ENCODE data around the gene HID1.
A peak's percentile ranks its signal among the peaks of the same experiment; 100 is the strongest.

Gene HID1, protein sequence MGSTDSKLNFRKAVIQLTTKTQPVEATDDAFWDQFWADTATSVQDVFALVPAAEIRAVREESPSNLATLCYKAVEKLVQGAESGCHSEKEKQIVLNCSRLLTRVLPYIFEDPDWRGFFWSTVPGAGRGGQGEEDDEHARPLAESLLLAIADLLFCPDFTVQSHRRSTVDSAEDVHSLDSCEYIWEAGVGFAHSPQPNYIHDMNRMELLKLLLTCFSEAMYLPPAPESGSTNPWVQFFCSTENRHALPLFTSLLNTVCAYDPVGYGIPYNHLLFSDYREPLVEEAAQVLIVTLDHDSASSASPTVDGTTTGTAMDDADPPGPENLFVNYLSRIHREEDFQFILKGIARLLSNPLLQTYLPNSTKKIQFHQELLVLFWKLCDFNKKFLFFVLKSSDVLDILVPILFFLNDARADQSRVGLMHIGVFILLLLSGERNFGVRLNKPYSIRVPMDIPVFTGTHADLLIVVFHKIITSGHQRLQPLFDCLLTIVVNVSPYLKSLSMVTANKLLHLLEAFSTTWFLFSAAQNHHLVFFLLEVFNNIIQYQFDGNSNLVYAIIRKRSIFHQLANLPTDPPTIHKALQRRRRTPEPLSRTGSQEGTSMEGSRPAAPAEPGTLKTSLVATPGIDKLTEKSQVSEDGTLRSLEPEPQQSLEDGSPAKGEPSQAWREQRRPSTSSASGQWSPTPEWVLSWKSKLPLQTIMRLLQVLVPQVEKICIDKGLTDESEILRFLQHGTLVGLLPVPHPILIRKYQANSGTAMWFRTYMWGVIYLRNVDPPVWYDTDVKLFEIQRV

DNA sequence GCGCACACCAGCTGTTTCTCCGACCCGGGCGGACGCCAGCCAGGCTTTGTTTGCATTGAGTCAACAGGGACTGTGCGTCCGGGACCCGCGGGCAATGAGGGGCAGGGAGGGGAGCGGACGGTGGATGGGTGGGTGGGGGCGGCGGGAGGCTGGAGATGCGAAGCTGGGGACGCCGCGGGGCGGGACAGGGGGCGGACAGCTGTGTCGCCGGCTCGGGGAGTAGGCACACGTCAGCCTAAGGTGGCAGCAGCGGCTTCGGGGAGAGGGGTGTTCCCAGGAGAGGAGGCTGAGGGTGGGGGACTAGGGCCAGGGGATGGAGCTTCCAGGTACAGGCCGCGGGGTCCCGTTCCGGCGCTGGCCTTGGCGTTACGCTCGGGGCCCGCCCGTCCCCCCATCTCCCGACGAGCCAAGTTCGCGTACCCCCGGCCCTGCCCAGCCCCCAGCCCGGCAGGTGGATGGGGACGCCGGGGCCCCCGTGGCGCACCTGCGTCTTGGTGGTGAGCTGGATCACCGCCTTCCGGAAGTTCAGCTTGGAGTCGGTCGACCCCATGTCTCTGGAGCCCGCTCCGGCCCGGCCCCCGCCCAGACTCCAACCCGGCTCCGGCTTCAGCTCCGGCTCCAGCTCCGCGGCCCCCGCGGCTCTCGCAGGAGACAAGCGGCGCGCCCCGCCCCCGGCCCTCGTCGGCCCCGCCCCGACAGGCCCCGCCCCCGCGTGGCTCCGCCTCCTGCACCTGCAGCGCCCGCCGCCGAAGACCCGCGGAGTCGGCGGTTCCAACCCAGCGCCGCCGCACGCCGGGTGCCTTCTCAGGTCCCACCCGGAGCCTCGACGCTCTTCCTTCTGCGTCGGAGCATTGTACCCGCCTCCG, at the start of gene HID1:
Gene HID1 (minus strand): TSS at position 653 of the 866 bp plus-strand sequence. CDS start 103 bp downstream, at position 550.
- Histone ChIP-seq H3K9ac (peak within 1 kb of the TSS; percentile 22; the same call in 1 of the 2 replicates), H3K4me1 (ENCODE audit: low read depth, poor library complexity, severe bottlenecking) (peaks cover 3% of the 10 kb centered on the region), H3K4me3 (IDR thresholded peaks at IDR 0.05; ENCODE audit: insufficient read depth, low read depth, low read length) (no peak within 1 kb of the TSS), H2AFZ (ENCODE audit: low read depth) (peak within 1 kb of the TSS; percentile 60), H4K20me1 (ENCODE audit: insufficient read depth) (no peaks in the 10 kb centered on the region), H3K27ac (no peak within 1 kb of the TSS), H3K36me3 (ENCODE audit: insufficient read depth) (no peaks in the 10 kb centered on the region), H3K27me3 (ENCODE audit: insufficient read depth, low read depth) (peaks cover 32% of the 10 kb centered on the region), H3K79me2 (ENCODE audit: insufficient read depth, low read depth) (no peaks in the 10 kb centered on the region), H3K4me2 (peak within 1 kb of the TSS; percentile 63)
- TF ChIP-seq, protein P1, sequence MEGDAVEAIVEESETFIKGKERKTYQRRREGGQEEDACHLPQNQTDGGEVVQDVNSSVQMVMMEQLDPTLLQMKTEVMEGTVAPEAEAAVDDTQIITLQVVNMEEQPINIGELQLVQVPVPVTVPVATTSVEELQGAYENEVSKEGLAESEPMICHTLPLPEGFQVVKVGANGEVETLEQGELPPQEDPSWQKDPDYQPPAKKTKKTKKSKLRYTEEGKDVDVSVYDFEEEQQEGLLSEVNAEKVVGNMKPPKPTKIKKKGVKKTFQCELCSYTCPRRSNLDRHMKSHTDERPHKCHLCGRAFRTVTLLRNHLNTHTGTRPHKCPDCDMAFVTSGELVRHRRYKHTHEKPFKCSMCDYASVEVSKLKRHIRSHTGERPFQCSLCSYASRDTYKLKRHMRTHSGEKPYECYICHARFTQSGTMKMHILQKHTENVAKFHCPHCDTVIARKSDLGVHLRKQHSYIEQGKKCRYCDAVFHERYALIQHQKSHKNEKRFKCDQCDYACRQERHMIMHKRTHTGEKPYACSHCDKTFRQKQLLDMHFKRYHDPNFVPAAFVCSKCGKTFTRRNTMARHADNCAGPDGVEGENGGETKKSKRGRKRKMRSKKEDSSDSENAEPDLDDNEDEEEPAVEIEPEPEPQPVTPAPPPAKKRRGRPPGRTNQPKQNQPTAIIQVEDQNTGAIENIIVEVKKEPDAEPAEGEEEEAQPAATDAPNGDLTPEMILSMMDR (conservative IDR thresholded peaks at IDR 0.05; ENCODE audit: low read depth, low read length), result no peak

DNA sequence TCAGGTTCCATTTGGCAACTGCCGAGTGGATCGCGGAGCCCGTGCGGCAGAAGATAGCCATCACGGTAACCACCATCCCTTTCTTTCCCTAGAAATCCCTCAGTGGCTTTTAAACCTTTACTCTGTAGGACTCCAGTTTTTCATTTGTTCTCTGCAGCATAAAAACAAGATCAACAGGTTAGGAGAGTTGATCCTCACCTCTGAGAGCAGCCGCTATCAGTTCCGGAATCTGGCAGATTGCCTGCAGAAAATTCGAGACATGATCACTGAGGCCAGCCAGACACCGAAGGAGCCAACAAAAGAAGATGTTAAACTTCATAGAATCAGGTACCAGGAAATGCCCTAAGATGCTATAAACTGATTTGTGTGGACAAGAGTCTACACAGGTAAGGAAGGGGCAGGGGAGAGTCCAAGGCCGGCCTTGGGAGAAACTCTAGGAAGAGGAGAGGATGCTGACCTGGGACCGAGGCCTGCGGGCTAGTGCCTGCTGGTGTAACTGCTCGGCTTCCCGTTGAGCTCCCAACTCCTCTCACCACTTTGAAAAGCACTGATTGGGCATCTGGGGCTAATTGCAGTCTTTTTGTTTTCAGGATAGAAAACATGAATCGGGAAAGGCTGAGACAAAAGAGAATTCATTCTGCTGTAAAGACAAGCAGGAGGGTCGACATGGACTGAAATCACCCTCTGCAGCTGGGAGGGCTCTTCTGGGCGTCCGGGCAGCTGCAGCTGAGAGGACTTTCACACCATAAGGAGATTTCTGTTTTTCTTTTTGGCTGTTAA, 48.0 kb upstream of the HID1 start:
- Histone ChIP-seq H3K79me2 (ENCODE audit: insufficient read depth, low read depth) (no peaks in the 10 kb centered on the region), H3K27ac (no peak overlapping the region), H2AFZ (ENCODE audit: low read depth) (no peak overlapping the region), H3K36me3 (ENCODE audit: insufficient read depth) (peaks cover 5% of the 10 kb centered on the region; the same call in 1 of the 2 replicates), H3K4me3 (IDR thresholded peaks at IDR 0.05; ENCODE audit: insufficient read depth, low read depth, low read length) (no peak overlapping the region), H3K9ac (no peak overlapping the region), H3K4me2 (no peak overlapping the region), H4K20me1 (ENCODE audit: insufficient read depth) (no peaks in the 10 kb centered on the region), H3K4me1 (ENCODE audit: low read depth, poor library complexity, severe bottlenecking) (no peaks in the 10 kb centered on the region), H3K27me3 (ENCODE audit: insufficient read depth, low read depth) (no peaks in the 10 kb centered on the region)
- TF ChIP-seq, protein P1 (conservative IDR thresholded peaks at IDR 0.05; ENCODE audit: low read depth, low read length), result no peak

DNA sequence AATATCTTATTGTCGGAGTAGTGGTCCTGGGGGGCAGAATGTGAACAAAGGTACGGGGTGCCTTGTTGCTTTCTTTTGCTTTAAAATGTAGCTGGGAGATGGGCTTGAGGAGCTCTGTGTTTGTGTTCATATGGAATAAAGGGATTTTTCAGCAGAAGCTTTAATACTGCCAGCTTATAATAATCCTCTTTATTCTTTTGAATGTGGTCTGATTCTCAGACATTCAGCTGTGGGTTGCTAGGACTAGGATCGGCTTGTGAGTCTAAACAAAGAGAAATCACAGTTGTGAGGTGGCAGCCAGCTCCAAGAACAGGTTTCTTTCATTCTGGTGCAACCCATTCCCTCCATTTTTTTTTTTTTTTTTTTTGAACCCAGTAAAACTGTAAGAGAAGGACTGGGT, 47.2 kb upstream of the HID1 start:
- Histone ChIP-seq H3K27me3 (ENCODE audit: insufficient read depth, low read depth) (no peaks in the 10 kb centered on the region), H3K79me2 (ENCODE audit: insufficient read depth, low read depth) (no peaks in the 10 kb centered on the region; the same call in 1 of the 2 replicates), H3K4me1 (ENCODE audit: low read depth, poor library complexity, severe bottlenecking) (no peaks in the 10 kb centered on the region), H3K4me3 (IDR thresholded peaks at IDR 0.05; ENCODE audit: insufficient read depth, low read depth, low read length) (no peak overlapping the region), H3K9ac (no peak overlapping the region), H3K4me2 (no peak overlapping the region), H3K27ac (no peak overlapping the region), H3K36me3 (ENCODE audit: insufficient read depth) (peaks cover 5% of the 10 kb centered on the region; the same call in 1 of the 2 replicates), H2AFZ (ENCODE audit: low read depth) (no peak overlapping the region), H4K20me1 (ENCODE audit: insufficient read depth) (no peaks in the 10 kb centered on the region)
- TF ChIP-seq, protein P1 (conservative IDR thresholded peaks at IDR 0.05; ENCODE audit: low read depth, low read length), result no peak
